OCI-LY1 (cell line): ENCODE data around the gene ICA1.

ENCODE experiments used
- CTCF ChIP-seq: fragments of 200-600 bp; sonication (generic), shearing (Covaris generic); IDR thresholded peaks from 2 replicates; pipeline ENCODE4 v1.5.1; 2017; ENCODE audit warnings: mild to moderate bottlenecking, antibody characterized with exemption, low read length, moderate library complexity, mixed read lengths
- EZH2 ChIP-seq: fragments of 200-600 bp; sonication (generic), shearing (Covaris generic); IDR thresholded peaks from 2 replicates; pipeline ENCODE4 v1.8.0; 2017; ENCODE audit warnings: borderline replicate concordance, mixed run types, mild to moderate bottlenecking, antibody characterized with exemption, low read length, moderate library complexity, mixed read lengths

GRCh38 chr7:8141070-8141469 lies 120.9 kb downstream of the ICA1 start:
- TF ChIP-seq EZH2: no peak
- TF ChIP-seq CTCF: no peak
